ENCODE data around the gene CERK.
"Not testable (repeated sequence)": the region's sequence is repeated elsewhere in the genome, so short reads cannot be mapped to it uniquely, and the experiment has no call there.

The CERK gene

GRCh38 chr22:46737976-46738646 lies at the start of gene CERK:
Gene CERK, minus strand, starts transcription at chr22:46738252. Its CDS starts 104 bp downstream, at chr22:46738148.
- DNase-seq: peak; percentile 54

GRCh38 chr22:46783721-46784120 lies 45.7 kb upstream of the CERK start:
- DNase-seq: no peak

- not testable (repeated sequence) for DNase-seq
Measured at GRCh38 chr22:46782200-46782599, 44.1 kb upstream of the CERK start.

GRCh38 chr22:46781291-46781690 lies 43.2 kb upstream of the CERK start:
- DNase-seq: no peak

GRCh38 chr22:46780453-46780852 lies 42.4 kb upstream of the CERK start:
- no peak for DNase-seq

GRCh38 chr22:46779651-46780050 lies 41.6 kb upstream of the CERK start:
- DNase-seq: no peak

- no peak for DNase-seq
Measured at GRCh38 chr22:46779023-46779422, 41.0 kb upstream of the CERK start.

GRCh38 chr22:46777609-46777970 lies 39.5 kb upstream of the CERK start:
- no peak for DNase-seq

GRCh38 chr22:46776876-46777608 lies 39.0 kb upstream of the CERK start:
- no peak for DNase-seq

GRCh38 chr22:46775850-46776826 lies 38.1 kb upstream of the CERK start:
- DNase-seq: no peak

- DNase-seq: no peak
Measured at GRCh38 chr22:46774980-46775849, 37.2 kb upstream of the CERK start.

GRCh38 chr22:46774253-46774979 lies 36.4 kb upstream of the CERK start:
- DNase-seq: no peak

GRCh38 chr22:46773076-46773475 lies 35.0 kb upstream of the CERK start:
- no peak for DNase-seq

GRCh38 chr22:46770726-46771125 lies 32.7 kb upstream of the CERK start:
- no peak for DNase-seq

GRCh38 chr22:46770151-46770641 lies 32.1 kb upstream of the CERK start:
- DNase-seq: no peak

GRCh38 chr22:46769706-46770105 lies 31.7 kb upstream of the CERK start:
- no peak for DNase-seq

- no peak for DNase-seq
Measured at GRCh38 chr22:46769191-46769675, 31.2 kb upstream of the CERK start.

GRCh38 chr22:46767249-46767985 lies 29.4 kb upstream of the CERK start:
- DNase-seq: no peak

GRCh38 chr22:46766611-46767010 lies 28.6 kb upstream of the CERK start:
- no peak for DNase-seq

GRCh38 chr22:46764779-46765485 lies 26.9 kb upstream of the CERK start:
- no peak for DNase-seq

Measured in activated CD4-positive, alpha-beta T cell treated with anti-CD3 and anti-CD28 coated beads for 1 hour (primary cell).